Measurements from ENCODE around the gene YJU2. TPM values are rescaled to one million over a fixed set of nuclear protein-coding genes. Genes with fewer than 3 reads are reported as not detected.

YJU2 gene
- total RNA-seq, 1 experiment from 2014 or later, result 26.9 TPM

DNA sequence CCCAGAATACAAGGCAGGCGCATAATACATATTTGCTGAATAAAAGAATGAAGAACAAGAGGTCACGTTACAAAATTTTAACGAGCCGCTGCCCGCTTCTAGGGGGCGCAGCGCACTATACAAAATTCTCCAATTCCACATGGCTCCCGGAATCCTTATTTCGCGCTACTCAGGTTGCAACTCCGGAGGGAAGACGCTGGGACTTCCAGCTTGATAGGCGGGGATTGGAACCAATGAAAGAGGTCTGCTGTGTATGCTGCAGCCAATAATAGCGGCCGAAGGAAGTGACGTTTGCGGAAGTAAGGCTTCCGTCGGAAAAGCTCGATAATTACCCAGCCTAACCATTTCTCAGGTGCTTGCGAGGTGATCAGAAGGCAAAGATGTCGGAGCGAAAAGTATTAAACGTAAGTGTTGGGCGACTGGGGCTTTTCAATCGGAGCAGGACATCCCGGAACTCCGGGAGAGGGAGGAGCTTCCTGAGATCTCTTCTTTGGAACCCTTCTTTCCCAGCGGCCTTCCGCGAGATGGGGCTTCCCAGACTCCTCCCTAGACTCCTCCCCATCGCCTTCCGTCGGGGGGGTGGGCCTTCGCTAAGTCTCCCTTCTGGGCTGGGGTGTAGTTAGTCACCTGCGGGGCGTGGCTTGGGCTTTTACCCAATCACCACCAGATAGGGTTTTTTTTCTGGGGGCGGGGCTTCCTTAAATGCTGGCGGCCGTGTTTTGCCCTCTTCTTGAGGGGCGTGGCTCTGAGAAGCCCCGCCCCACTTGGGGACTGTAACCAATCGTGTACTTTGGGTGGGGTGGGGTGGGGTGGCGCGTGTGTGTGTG lies at the start of gene YJU2 (continued):
- TF ChIP-seq, protein P1, sequence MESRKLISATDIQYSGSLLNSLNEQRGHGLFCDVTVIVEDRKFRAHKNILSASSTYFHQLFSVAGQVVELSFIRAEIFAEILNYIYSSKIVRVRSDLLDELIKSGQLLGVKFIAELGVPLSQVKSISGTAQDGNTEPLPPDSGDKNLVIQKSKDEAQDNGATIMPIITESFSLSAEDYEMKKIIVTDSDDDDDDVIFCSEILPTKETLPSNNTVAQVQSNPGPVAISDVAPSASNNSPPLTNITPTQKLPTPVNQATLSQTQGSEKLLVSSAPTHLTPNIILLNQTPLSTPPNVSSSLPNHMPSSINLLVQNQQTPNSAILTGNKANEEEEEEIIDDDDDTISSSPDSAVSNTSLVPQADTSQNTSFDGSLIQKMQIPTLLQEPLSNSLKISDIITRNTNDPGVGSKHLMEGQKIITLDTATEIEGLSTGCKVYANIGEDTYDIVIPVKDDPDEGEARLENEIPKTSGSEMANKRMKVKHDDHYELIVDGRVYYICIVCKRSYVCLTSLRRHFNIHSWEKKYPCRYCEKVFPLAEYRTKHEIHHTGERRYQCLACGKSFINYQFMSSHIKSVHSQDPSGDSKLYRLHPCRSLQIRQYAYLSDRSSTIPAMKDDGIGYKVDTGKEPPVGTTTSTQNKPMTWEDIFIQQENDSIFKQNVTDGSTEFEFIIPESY (IDR thresholded peaks at IDR 0.05; ENCODE audit: extremely low read depth, insufficient replicate concordance, low read length), result peak; percentile 83
- TF ChIP-seq SIN3A (IDR thresholded peaks at IDR 0.05; ENCODE audit: low read depth), result peak; percentile 56
- TF ChIP-seq RAD21 (IDR thresholded peaks at IDR 0.05; ENCODE audit: low read depth), result peak; percentile 56
- TF ChIP-seq ELF1 (IDR thresholded peaks at IDR 0.05; ENCODE audit: borderline replicate concordance, low read depth), result peak; percentile 98

DNA sequence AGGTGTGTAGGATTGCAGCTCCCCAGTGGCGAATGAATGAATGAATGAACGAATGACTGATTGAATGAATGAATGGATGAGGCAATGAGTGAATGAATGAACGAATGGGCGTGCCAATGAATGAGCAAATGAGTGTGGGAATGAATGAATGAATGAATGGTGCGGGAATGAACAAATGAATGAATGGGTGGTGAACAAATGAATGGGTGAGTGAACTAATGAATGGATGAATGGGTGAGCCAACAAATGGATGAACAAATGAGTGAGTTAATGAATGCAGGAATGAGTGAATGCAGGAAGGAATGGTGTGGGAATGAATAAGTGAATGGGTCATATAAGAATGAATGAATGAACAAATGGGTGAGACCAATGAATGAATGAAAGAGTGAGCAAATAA lies 49.7 kb upstream of the YJU2 start:
- DNase-seq (ENCODE audit: low read depth, low spot score) (no peak), ATAC-seq (no peak)
- TF ChIP-seq CEBPB (IDR thresholded peaks at IDR 0.05; ENCODE audit: low read depth), result no peak
- no peak for TF ChIP-seq POLR2A (IDR thresholded peaks at IDR 0.05; ENCODE audit: borderline replicate concordance, extremely low read depth, insufficient read depth, insufficient read length)
- TF ChIP-seq, protein P2, sequence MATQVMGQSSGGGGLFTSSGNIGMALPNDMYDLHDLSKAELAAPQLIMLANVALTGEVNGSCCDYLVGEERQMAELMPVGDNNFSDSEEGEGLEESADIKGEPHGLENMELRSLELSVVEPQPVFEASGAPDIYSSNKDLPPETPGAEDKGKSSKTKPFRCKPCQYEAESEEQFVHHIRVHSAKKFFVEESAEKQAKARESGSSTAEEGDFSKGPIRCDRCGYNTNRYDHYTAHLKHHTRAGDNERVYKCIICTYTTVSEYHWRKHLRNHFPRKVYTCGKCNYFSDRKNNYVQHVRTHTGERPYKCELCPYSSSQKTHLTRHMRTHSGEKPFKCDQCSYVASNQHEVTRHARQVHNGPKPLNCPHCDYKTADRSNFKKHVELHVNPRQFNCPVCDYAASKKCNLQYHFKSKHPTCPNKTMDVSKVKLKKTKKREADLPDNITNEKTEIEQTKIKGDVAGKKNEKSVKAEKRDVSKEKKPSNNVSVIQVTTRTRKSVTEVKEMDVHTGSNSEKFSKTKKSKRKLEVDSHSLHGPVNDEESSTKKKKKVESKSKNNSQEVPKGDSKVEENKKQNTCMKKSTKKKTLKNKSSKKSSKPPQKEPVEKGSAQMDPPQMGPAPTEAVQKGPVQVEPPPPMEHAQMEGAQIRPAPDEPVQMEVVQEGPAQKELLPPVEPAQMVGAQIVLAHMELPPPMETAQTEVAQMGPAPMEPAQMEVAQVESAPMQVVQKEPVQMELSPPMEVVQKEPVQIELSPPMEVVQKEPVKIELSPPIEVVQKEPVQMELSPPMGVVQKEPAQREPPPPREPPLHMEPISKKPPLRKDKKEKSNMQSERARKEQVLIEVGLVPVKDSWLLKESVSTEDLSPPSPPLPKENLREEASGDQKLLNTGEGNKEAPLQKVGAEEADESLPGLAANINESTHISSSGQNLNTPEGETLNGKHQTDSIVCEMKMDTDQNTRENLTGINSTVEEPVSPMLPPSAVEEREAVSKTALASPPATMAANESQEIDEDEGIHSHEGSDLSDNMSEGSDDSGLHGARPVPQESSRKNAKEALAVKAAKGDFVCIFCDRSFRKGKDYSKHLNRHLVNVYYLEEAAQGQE (IDR thresholded peaks at IDR 0.05; ENCODE audit: low read depth), result no peak
- TF ChIP-seq POLR2AphosphoS5 (IDR thresholded peaks at IDR 0.05; ENCODE audit: low read depth, low read length), result no peak
- TF ChIP-seq, protein P3, sequence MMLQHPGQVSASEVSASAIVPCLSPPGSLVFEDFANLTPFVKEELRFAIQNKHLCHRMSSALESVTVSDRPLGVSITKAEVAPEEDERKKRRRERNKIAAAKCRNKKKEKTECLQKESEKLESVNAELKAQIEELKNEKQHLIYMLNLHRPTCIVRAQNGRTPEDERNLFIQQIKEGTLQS (IDR thresholded peaks at IDR 0.05), result no peak
- TF ChIP-seq SRF (IDR thresholded peaks at IDR 0.05; ENCODE audit: low read depth), result no peak
- no peak for TF ChIP-seq ELF1 (IDR thresholded peaks at IDR 0.05; ENCODE audit: borderline replicate concordance, low read depth)
- TF ChIP-seq, protein P4, sequence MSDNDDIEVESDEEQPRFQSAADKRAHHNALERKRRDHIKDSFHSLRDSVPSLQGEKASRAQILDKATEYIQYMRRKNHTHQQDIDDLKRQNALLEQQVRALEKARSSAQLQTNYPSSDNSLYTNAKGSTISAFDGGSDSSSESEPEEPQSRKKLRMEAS (IDR thresholded peaks at IDR 0.05), result no peak
- TF ChIP-seq FOSL1 (IDR thresholded peaks at IDR 0.05; ENCODE audit: low read depth), result no peak
- no peak for TF ChIP-seq EGR1 (IDR thresholded peaks at IDR 0.05; ENCODE audit: low read depth)
- TF ChIP-seq TCF7L2 (IDR thresholded peaks at IDR 0.05; ENCODE audit: borderline replicate concordance, extremely low read depth, insufficient read depth, insufficient read length), result no peak
- RAD21 ChIA-PET (ENCODE audit: low non-redundant PET in 1 of 2, low total read pairs in 2 of 2, uncharacterized antibody in 2 of 2, unreplicated experiment in 2 of 2), result no interaction called here
- H3K9ac ChIP-seq (ENCODE audit: low read length), result no peak overlapping the region
- peaks cover 3% of the 10 kb centered on the region; the same call in 1 of the 2 replicates for H3K27me3 ChIP-seq (ENCODE audit: insufficient read depth, low read length)
- no peak overlapping the region for H3K27ac ChIP-seq (ENCODE audit: low read depth, low read length)
- intact Hi-C loops (cut with micrococcal nuclease), result no loop called here
- H2AFZ ChIP-seq (ENCODE audit: low read depth, low read length, poor library complexity, severe bottlenecking), result no peak overlapping the region
- H4K20me1 ChIP-seq (ENCODE audit: insufficient read depth), result no peaks in the 10 kb centered on the region
- no TSS peak for BruUV-seq (replicated peaks)
- CTCF ChIA-PET, result no interaction called here
- H3K36me3 ChIP-seq (ENCODE audit: control insufficient read depth in 1 of 2, insufficient read depth in 2 of 2, low read length in 2 of 2), result no peaks in the 10 kb centered on the region
- H3K9me3 ChIP-seq (ENCODE audit: control insufficient read depth in 1 of 2, insufficient read depth in 1 of 2, low read depth in 1 of 2, low read length in 2 of 2), result no peaks in the 10 kb centered on the region
- H3K4me2 ChIP-seq (ENCODE audit: low read length), result no peak overlapping the region
- POLR2A ChIA-PET, result no interaction called here
- no peaks in the 10 kb centered on the region for H3K9me2 ChIP-seq (ENCODE audit: insufficient read depth)
- no peak overlapping the region for H3K4me3 ChIP-seq (replicated peaks in 1 of 2; ENCODE audit: low read depth in 1 of 2, low read length in 2 of 2)
- no peaks in the 10 kb centered on the region for H3K79me2 ChIP-seq (ENCODE audit: insufficient read depth, low read length)
- H3K4me1 ChIP-seq (ENCODE audit: control insufficient read depth in 1 of 2, insufficient read depth in 2 of 2, low read length in 2 of 2), result peaks cover 5 to 17% of the 10 kb centered on the region in 2 experiments; a peak in 3 of 4 replicates
